WI38 (cell line): ENCODE measurements around the gene EFCAB8.

Source experiments
- H3K4me3 ChIP-seq: 2 replicates; pipeline ENCODE4 v1.5.1; 2011; ENCODE audit warnings: low read depth, mild to moderate bottlenecking, control low read depth, low read length
- TF ChIP-seq, protein P1 (sequence below): IDR thresholded peaks from 2 replicates; pipeline ENCODE4 v1.5.1; 2012; ENCODE audit warnings: low read depth, mild to moderate bottlenecking, control low read depth, low read length

Gene EFCAB8

DNA sequence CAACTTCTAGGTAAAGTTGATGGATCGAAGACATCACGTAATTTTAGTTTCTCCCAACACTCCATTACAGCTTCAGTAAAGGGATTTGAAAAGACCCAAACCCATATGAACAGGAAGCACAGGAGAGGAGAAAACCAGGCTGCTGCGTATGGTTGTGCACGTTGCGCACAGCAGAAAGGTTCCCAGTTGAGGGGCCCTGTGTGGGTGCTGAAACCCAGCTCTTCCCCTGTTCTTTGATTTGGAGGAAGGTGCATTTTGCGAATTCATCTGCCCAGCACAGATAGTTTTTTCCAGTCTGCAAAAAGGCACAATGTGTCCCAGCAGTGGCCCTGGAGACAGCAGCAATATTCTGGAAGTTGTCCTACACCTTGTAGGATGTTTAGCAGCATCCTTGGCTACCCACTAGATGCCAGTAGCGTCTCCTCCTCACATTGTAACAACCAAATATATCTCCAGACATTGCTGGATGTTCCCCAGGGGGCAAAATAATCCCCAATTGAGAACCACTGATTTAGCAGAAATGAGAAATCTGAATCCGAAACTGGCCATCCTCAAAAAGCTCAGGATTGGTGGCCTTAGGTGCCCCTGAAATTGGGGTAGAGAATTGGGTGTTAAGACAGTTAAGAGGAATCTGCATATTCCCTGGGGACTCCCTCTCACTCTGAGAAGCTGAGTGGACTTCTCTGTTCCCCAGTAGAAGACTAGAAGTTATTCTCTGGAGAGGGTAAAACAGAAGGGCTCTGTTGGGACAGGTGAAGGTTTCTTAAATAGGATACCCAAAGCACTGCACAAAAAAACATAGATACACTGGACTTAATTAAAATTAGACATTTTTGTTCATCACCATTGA is 133.3 kb downstream of the EFCAB8 start:
- TF ChIP-seq, protein P1, sequence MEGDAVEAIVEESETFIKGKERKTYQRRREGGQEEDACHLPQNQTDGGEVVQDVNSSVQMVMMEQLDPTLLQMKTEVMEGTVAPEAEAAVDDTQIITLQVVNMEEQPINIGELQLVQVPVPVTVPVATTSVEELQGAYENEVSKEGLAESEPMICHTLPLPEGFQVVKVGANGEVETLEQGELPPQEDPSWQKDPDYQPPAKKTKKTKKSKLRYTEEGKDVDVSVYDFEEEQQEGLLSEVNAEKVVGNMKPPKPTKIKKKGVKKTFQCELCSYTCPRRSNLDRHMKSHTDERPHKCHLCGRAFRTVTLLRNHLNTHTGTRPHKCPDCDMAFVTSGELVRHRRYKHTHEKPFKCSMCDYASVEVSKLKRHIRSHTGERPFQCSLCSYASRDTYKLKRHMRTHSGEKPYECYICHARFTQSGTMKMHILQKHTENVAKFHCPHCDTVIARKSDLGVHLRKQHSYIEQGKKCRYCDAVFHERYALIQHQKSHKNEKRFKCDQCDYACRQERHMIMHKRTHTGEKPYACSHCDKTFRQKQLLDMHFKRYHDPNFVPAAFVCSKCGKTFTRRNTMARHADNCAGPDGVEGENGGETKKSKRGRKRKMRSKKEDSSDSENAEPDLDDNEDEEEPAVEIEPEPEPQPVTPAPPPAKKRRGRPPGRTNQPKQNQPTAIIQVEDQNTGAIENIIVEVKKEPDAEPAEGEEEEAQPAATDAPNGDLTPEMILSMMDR, result no peak
- no peak overlapping the region for H3K4me3 ChIP-seq

DNA sequence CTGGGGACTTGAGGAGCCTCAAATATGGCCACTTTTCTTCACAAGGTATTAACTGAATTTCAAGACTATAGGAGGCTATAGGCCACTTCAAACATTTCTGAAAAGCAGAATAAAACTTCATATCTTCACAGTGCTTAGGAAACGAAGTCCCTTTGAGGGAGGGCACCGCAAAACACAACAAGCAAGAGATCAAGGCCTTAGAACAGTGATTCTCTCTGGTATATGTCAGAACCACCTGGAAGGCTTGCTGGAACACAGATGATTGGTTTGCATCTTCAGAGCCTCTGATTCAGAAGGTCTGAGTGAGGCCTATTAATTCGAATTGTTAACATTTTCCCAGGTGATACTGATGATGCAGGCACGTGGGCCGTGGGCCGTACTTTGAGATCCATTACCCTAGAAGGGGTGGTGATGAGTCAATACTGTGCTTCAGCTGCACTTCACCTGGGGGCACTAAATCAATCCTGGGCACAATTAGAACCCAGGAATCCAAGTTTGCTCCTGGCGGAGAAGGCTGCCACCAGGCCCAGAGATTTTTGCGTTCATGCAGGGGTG is 134.8 kb downstream of the EFCAB8 start:
- TF ChIP-seq, protein P1, result no peak
- H3K4me3 ChIP-seq, result no peak overlapping the region

DNA sequence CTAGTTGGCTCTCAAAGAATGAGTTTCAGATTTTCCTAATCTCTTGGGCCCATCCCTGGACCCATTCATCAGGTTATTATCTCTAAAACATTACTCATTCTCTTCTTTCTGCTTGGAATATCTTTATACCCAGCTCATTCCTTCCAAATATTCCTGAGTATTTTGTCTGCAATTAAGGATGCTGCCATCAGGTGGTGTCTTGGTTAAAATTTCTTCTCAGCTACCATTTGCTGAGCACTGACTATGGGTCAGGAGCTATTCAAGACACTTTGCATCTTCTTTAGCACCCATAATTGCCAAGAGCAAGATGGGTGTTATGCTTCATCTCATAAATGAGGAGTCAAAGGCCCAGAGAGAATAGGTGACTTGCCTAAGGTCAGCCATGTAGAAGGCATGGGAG is 137.1 kb downstream of the EFCAB8 start:
- TF ChIP-seq, protein P1, result no peak

DNA sequence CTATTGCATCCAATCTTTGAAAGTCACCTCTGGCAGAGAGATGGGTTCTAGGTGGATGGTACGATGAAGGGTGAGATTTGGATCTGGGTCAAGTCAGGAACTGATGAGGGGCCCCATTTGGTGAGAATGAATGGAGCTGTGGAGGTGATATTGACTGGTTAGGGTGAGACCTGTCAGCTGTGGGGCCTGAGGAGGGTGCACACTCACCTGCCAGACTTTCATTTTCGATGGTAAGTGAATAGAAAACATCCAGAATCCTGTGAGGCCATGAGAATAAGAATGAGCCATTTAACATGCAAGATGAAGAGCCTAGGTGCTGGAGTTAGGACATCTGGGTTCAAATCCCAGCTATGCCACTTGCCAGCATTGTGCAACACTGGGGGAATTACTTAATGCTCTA is 138.7 kb downstream of the EFCAB8 start:
- no peak overlapping the region for H3K4me3 ChIP-seq
- TF ChIP-seq, protein P1, result no peak

More for the DNA sequence above, 137.1 kb downstream of the EFCAB8 start:
- H3K4me3 ChIP-seq, result no peak overlapping the region

DNA sequence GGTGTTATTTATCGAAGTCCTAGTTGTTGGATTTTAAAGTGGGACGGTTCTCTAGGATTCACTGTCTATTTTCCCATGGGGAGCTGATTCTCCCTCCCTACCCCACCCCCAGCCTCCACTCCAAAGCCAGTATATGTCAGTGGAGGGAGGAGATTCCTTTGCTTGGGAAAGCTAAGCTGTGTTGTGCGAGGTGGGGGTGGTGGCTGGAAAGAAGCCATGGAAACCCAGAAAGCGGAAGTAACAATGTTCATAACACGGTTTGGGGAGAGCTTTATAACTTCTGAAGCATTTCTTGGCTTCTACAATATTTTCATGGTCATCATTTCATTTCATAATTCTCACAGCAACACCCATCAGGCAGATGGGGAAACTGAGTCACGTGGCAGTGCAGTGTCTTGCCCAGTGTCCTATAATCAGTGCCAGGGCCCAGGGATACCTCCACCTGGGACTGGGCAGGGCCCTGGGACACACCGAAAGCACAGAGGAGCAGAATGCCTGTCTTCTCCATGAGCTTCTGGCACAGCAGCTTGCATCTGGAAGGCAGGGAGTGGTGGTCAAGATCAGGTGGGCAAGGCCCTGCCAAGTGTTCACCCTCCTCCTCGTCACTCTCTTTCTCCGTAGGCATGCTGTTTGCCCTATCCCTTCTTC is 141.0 kb downstream of the EFCAB8 start:
- TF ChIP-seq, protein P1, result no peak
- no peak overlapping the region for H3K4me3 ChIP-seq

DNA sequence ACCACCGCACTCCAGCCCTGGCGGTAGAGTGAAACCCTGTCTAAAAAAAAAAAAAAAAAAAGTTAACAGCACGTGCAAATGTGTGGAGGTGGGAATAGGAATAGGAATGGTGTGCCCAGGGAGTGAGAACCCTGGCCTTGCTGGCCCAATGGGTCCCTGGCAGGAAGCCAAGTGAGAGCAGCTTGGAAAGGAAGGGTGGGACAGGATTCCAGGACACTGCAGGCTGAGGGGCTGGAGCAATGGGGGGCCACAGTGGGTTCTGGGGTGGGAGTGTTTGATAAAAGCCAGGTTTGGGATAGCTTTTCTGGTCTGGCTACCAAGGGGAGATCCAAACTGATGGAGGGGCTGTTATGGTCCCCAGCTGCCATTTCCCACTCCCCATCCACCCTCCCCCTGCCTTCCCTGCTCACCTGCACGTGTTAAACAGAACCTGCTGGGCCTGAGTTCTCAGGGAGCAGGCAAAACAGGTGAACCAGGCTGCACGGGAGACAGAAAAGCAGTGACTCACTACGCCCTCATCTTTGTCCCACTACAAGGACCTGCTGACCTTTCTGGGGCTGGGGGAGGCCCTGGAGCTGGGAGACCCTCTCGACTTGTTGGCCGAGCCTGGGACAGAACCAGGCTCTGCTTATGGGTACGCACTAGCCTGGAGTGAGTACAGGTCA is 142.2 kb downstream of the EFCAB8 start:
- TF ChIP-seq, protein P1, result no peak
- H3K4me3 ChIP-seq, result no peak overlapping the region
